GM19099 (cell line): Measurements from ENCODE around the gene G6PD.
"Not testable (repeated sequence)": the region's sequence is repeated elsewhere in the genome, so short reads cannot be mapped to it uniquely, and the experiment has no call there.

Experiments
- POLR2A ChIP-seq: IDR thresholded peaks from 3 replicates; pipeline ENCODE4 v1.6.1; 2011; ENCODE audit warnings: low read depth; ENCODE audit not compliant: insufficient read length; ENCODE audit errors: extremely low read depth

G6PD gene

GRCh38 chrX:154546354-154547244, at the start of gene G6PD:
TSS of gene G6PD (minus strand) at chrX:154546846. CDS start at chrX:154546155, 691 bp downstream.
- peak; percentile 77 for TF ChIP-seq POLR2A

GRCh38 chrX:154595559-154596249, 49.1 kb upstream of the G6PD start:
- no peak for TF ChIP-seq POLR2A

- TF ChIP-seq POLR2A = no peak
Observed at GRCh38 chrX:154594491-154594890, 47.8 kb upstream of the G6PD start.

- TF ChIP-seq POLR2A = no peak
Observed at GRCh38 chrX:154593201-154593600, 46.6 kb upstream of the G6PD start.

GRCh38 chrX:154592505-154592904, 45.9 kb upstream of the G6PD start:
- TF ChIP-seq POLR2A = no peak

GRCh38 chrX:154584585-154585183, 38.0 kb upstream of the G6PD start, which contains the start of gene CTAG1A:
TSS of gene CTAG1A (plus strand) at chrX:154585133. CDS start at chrX:154585207, 74 bp downstream.
- TF ChIP-seq POLR2A = not testable (repeated sequence)

GRCh38 chrX:154549766-154550165, 3.1 kb upstream of the G6PD start:
- no peak for TF ChIP-seq POLR2A

GRCh38 chrX:154548028-154548316, 1.3 kb upstream of the G6PD start:
- no peak for TF ChIP-seq POLR2A

GRCh38 chrX:154547245-154548027, 790 bp upstream of the G6PD start, which contains the start of gene IKBKG:
TSS of gene IKBKG (plus strand) at chrX:154547620. CDS start at chrX:154552003, 4,383 bp downstream.
- TF ChIP-seq POLR2A = peak; percentile 59

GRCh38 chrX:154545673-154546274, 872 bp downstream of the G6PD start:
- TF ChIP-seq POLR2A = no peak

- TF ChIP-seq POLR2A = no peak
Observed at GRCh38 chrX:154542723-154543424, 3.8 kb downstream of the G6PD start.

GRCh38 chrX:154541896-154542722, 4.5 kb downstream of the G6PD start:
- TF ChIP-seq POLR2A = no peak

GRCh38 chrX:154541589-154541895, 5.1 kb downstream of the G6PD start:
- TF ChIP-seq POLR2A = no peak
